Activated naive CD4-positive, alpha-beta T cell treated with anti-CD3 and anti-CD28 coated beads, Interleukin-2, amount 50 U/mL, for 72 hours (primary cell): ENCODE results near the gene RETSAT. TPM values are rescaled to one million over a fixed set of nuclear protein-coding genes. Genes with fewer than 3 reads are reported as not detected.
"Not testable (repeated sequence)": the region's sequence is repeated elsewhere in the genome, so short reads cannot be mapped to it uniquely, and the experiment has no call there.

ENCODE experiments used
- ATAC-seq, 2 donors: fragments of 150-1000 bp; cut with Tn5 transposase; 2 replicates each; pipeline ENCODE4 v1.10.0; 2021; ENCODE audit warnings: mild to moderate bottlenecking in 2 of 2, moderate library complexity in 2 of 2
- DNase-seq, 2 donors: peaks; one replicate each; pipeline ENCODE4 v3.0.0; 2021 to 2022; ENCODE audit warnings: low spot score in 2 of 2
- H3K27ac Mint-ChIP-seq, 2 donors: one replicate each; pipeline ENCODE4 v1.8.0; 2022; ENCODE audit warnings: mild to moderate bottlenecking in 2 of 2, mixed read lengths in 2 of 2
- H3K36me3 Mint-ChIP-seq, 2 donors: one replicate each; pipeline ENCODE4 v1.8.0; 2022; ENCODE audit warnings: mixed read lengths in 2 of 2
- H3K9me3 Mint-ChIP-seq, 2 donors: one replicate each; pipeline ENCODE4 v1.8.0; 2022; ENCODE audit warnings: mixed read lengths in 2 of 2
- total RNA-seq, 2 donors: library from RNA; stranded (reverse); gene quantifications; one replicate each; pipeline ENCODE4 v1.2.3, GENCODE V29; 2022

Gene RETSAT
- total RNA-seq, 2 donors from 2014 or later: 20.2 to 27.7 TPM

- Mint-ChIP-seq H3K27ac (peak overlapping the region; percentile 95 to 100), H3K9me3 (no peaks in the 10 kb centered on the region), H3K36me3 (peaks cover 49 to 65% of the 10 kb centered on the region in 2 donors)
- ATAC-seq: peak; percentile 30 to 41
- peak; percentile 61 to 68 for DNase-seq
Measured at GRCh38 chr2:85327160-85327821, 27.0 kb downstream of the RETSAT start.

GRCh38 chr2:85326406-85327159 lies 27.7 kb downstream of the RETSAT start:
- DNase-seq: peak; percentile 44 to 69
- ATAC-seq: peak; percentile 25 to 58
- peak overlapping the region; percentile 95 to 100 for H3K27ac Mint-ChIP-seq
- H3K36me3 Mint-ChIP-seq: peaks cover 53 to 72% of the 10 kb centered on the region in 2 donors
- no peaks in the 10 kb centered on the region for H3K9me3 Mint-ChIP-seq

- no peaks in the 10 kb centered on the region for H3K9me3 Mint-ChIP-seq
- peaks cover 58 to 84% of the 10 kb centered on the region in 2 donors for H3K36me3 Mint-ChIP-seq
- ATAC-seq: no peak
- peak overlapping the region; percentile 95 to 100 for H3K27ac Mint-ChIP-seq
- no peak for DNase-seq
Measured at GRCh38 chr2:85325466-85325811, 28.9 kb downstream of the RETSAT start.

GRCh38 chr2:85324639-85325465 lies 29.5 kb downstream of the RETSAT start:
- no peak for ATAC-seq
- no peak for DNase-seq
- Mint-ChIP-seq H3K27ac (peak overlapping the region; percentile 95 to 100), H3K36me3 (peaks cover 64 to 89% of the 10 kb centered on the region in 2 donors), H3K9me3 (no peaks in the 10 kb centered on the region)

GRCh38 chr2:85323988-85324367 lies 30.4 kb downstream of the RETSAT start:
- peak overlapping the region; percentile 66 to 77 for H3K27ac Mint-ChIP-seq
- not testable (repeated sequence) for H3K9me3 Mint-ChIP-seq, ATAC-seq, DNase-seq
- H3K36me3 Mint-ChIP-seq: peaks cover 70 to 98% of the 10 kb centered on the region in 2 donors

- peak overlapping the region; percentile 66 to 77 for H3K27ac Mint-ChIP-seq
- ATAC-seq (no peak), DNase-seq (no peak)
- peaks cover 70 to 99% of the 10 kb centered on the region in 2 donors for H3K36me3 Mint-ChIP-seq
- H3K9me3 Mint-ChIP-seq: no peaks in the 10 kb centered on the region
Measured at GRCh38 chr2:85323351-85323987, 30.9 kb downstream of the RETSAT start.

- DNase-seq: no peak
- Mint-ChIP-seq H3K27ac (peak overlapping the region; percentile 23 to 48), H3K9me3 (no peaks in the 10 kb centered on the region), H3K36me3 (peaks cover 48 to 75% of the 10 kb centered on the region in 2 donors)
- peak in 1 of 2 donors; percentile 17 for ATAC-seq
Measured at GRCh38 chr2:85319796-85320195, 34.5 kb downstream of the RETSAT start.

GRCh38 chr2:85318222-85319074 lies 35.9 kb downstream of the RETSAT start:
- H3K36me3 Mint-ChIP-seq: peaks cover 38 to 67% of the 10 kb centered on the region in 2 donors
- H3K27ac Mint-ChIP-seq: peak overlapping the region; percentile 48 to 79
- DNase-seq (no peak), ATAC-seq (peak; percentile 69 to 91)
- no peaks in the 10 kb centered on the region for H3K9me3 Mint-ChIP-seq

- not testable (repeated sequence) for DNase-seq, H3K27ac Mint-ChIP-seq, H3K9me3 Mint-ChIP-seq, ATAC-seq
- peaks cover 26 to 42% of the 10 kb centered on the region in 2 donors for H3K36me3 Mint-ChIP-seq
Measured at GRCh38 chr2:85315921-85316320, 38.4 kb downstream of the RETSAT start.

- H3K36me3 Mint-ChIP-seq: peaks cover 15 to 31% of the 10 kb centered on the region in 2 donors
- H3K9me3 Mint-ChIP-seq: no peaks in the 10 kb centered on the region
- peak overlapping the region in 1 of 2 donors; percentile 22 for H3K27ac Mint-ChIP-seq
- DNase-seq (no peak), ATAC-seq (no peak)
Measured at GRCh38 chr2:85314884-85315242, 39.5 kb downstream of the RETSAT start.

- H3K27ac Mint-ChIP-seq: no peak overlapping the region
- DNase-seq (no peak), ATAC-seq (no peak)
- no peaks in the 10 kb centered on the region for H3K9me3 Mint-ChIP-seq
- peaks cover 9 to 14% of the 10 kb centered on the region in 2 donors for H3K36me3 Mint-ChIP-seq
Measured at GRCh38 chr2:85312404-85312803, 41.9 kb downstream of the RETSAT start.

- ATAC-seq (no peak), DNase-seq (no peak)
- H3K9me3 Mint-ChIP-seq: no peaks in the 10 kb centered on the region
- H3K36me3 Mint-ChIP-seq: peaks cover 0 to 5% of the 10 kb centered on the region in 2 donors
- H3K27ac Mint-ChIP-seq: peak overlapping the region; percentile 24 to 81
Measured at GRCh38 chr2:85310330-85310729, 44.0 kb downstream of the RETSAT start.

GRCh38 chr2:85309699-85310321 lies 44.5 kb downstream of the RETSAT start:
- ATAC-seq: peak; percentile 20 to 33
- no peak for DNase-seq
- Mint-ChIP-seq H3K27ac (peak overlapping the region; percentile 72 to 81), H3K36me3 (peaks cover 0 to 5% of the 10 kb centered on the region in 2 donors), H3K9me3 (no peaks in the 10 kb centered on the region)

- DNase-seq (no peak), ATAC-seq (peak; percentile 18 to 44)
- Mint-ChIP-seq H3K36me3 (no peaks in the 10 kb centered on the region), H3K27ac (peak overlapping the region; percentile 81 to 89), H3K9me3 (no peaks in the 10 kb centered on the region)
Measured at GRCh38 chr2:85308896-85309555, 45.3 kb downstream of the RETSAT start.

- no peak for ATAC-seq
- H3K27ac Mint-ChIP-seq: no peak overlapping the region
- DNase-seq: no peak
- H3K36me3 Mint-ChIP-seq: no peaks in the 10 kb centered on the region
- no peaks in the 10 kb centered on the region for H3K9me3 Mint-ChIP-seq
Measured at GRCh38 chr2:85308201-85308600, 46.1 kb downstream of the RETSAT start.
